AG10803 (cell line): ENCODE data around the gene SCN10A.

ENCODE experiments used
- DNase-seq: peaks from one replicate; pipeline ENCODE4 v3.0.0; 2010; ENCODE audit warnings: low read depth
- H3K4me3 ChIP-seq: 2 replicates; pipeline ENCODE4 v1.5.1; 2011; ENCODE audit warnings: mild to moderate bottlenecking, low read length, control low read depth
- TF ChIP-seq, protein P1 (sequence below): conservative IDR thresholded peaks from 2 replicates; pipeline ENCODE4 v1.5.1; 2011; ENCODE audit warnings: mild to moderate bottlenecking, low read length, control low read depth, inconsistent platforms

Gene SCN10A

DNA sequence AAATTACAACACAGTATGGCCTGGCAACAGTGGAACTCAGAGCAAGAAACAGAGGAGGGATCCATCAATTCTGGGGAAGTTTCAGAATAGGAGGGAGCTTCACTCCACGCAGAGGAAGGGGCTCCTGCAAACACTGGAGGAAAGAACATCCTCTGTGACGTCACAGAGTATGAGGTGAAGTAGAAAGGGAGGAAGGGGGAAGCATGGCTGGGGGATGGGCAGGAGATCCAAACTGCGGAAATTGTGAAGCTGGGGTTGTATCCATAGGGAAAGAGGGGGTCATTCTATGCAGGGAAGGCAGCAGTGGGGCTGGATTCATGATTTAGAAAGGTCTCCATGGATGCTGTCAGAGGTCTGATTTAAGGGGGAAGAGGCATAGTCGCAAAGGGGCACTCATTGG, 8.3 kb upstream of the SCN10A start:
- TF ChIP-seq, protein P1, sequence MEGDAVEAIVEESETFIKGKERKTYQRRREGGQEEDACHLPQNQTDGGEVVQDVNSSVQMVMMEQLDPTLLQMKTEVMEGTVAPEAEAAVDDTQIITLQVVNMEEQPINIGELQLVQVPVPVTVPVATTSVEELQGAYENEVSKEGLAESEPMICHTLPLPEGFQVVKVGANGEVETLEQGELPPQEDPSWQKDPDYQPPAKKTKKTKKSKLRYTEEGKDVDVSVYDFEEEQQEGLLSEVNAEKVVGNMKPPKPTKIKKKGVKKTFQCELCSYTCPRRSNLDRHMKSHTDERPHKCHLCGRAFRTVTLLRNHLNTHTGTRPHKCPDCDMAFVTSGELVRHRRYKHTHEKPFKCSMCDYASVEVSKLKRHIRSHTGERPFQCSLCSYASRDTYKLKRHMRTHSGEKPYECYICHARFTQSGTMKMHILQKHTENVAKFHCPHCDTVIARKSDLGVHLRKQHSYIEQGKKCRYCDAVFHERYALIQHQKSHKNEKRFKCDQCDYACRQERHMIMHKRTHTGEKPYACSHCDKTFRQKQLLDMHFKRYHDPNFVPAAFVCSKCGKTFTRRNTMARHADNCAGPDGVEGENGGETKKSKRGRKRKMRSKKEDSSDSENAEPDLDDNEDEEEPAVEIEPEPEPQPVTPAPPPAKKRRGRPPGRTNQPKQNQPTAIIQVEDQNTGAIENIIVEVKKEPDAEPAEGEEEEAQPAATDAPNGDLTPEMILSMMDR, result no peak
- no peak overlapping the region for H3K4me3 ChIP-seq
- DNase-seq, result no peak

DNA sequence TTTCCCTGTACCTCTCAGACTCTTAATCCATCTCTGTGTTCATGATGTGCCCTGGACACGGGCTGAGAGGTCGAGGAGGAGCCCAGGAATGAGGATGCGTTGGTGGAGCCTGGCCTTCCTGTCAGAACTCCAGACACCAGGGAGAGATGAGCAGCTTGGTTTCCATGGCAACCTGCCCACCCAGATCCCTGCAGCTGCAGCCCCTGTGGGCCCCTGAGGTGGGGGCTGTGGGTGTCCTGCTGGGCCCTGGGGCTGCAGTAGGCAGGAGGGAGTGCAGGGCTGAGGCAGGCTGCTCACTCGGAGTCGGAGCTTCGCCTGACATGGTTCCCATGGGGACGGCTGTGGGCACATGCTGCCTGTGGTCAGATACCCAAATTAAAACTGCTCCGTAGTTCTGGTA, 7.7 kb upstream of the SCN10A start:
- TF ChIP-seq, protein P1, result no peak
- no peak for DNase-seq
- H3K4me3 ChIP-seq, result no peak overlapping the region

DNA sequence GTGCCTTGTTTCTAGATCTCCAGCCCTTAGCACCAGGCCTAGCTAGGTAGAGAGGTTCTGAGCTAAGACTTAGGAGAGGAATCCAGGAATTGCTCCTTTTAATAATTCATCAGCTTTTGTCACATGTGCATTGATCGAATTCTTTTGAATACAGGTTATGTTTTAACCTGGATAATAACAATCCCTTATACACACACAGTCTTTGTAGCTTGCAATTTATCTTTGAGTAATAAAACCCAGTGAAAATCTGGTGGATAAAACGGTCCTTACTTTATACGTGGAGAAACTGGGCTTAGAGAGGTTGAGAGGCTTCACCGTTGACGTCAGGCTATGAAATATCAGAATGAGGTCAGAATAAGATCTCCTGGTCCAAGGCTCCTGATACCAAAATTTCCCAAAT, 7.2 kb upstream of the SCN10A start:
- TF ChIP-seq, protein P1, result no peak
- DNase-seq, result no peak
- no peak overlapping the region for H3K4me3 ChIP-seq

DNA sequence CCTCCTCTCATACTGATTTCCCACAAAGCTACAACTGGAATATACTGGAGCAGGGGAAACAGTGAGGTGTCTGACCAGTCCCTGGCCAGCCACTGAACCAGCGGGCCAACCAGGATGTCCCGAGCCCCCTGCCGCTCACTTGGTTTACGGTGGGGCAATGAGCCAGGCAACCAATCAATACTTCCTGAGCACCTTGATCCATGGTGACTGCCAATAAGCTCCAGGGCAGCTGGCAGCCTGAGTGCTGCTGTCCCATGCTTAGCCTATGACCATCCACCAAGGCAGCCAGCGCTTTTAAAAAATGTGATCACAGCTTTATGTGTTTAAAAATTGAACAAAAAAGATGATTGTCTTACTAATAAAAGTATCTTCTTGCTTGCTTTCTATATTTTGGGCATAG, 4.2 kb downstream of the SCN10A start:
- no peak overlapping the region for H3K4me3 ChIP-seq
- no peak for DNase-seq
- TF ChIP-seq, protein P1, result no peak

DNA sequence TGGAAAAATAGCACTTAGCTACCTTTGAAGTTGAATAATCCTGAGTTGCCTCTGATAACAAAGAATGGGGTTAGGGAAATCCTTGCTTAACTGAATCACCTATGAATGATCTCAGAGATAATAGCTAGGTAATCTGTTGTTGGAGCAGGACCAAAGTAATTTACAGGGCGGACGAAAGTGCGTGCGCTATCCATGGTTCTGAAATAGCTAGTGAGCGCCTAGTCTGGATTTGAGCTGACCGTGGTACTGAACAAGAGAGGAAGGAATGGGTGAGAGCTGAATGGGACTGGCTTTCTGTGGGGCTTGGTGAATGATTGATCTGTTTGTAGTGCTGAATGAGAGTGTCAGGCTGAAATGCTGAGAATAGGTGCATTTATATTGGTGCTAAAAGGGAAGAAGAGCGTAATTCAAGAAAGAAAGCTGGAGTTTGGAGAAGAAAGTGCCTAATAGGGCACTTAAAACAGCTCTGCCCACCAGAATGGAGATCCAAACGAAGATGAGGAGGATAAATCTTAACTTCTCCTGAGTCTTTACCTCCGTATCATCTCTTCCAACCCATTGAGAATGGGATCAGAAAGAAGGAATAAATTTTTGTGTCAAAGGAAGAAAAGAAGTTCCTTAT, 10.1 kb downstream of the SCN10A start:
- peak; percentile 55 for DNase-seq
- TF ChIP-seq, protein P1, result no peak
- no peak overlapping the region for H3K4me3 ChIP-seq

DNA sequence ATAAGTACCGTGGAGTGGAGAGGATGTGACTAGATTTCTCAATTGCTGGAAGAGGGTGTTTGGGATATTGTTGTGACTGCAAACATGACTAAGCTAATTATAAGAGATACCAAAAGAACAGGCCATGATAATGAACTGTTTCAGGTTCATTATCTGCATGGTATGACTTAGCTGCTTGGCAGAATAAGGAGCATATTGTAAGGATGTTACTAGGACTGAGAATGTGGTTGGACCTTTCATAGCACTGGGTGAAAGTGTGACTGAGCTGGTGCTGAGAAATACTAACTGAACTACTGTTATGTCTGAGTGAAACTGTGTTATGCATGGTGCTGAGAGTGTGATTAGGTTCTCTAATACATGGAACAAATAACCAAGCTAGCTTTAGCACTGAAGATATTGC, 11.0 kb downstream of the SCN10A start:
- TF ChIP-seq, protein P1, result no peak
- DNase-seq, result no peak
- no peak overlapping the region for H3K4me3 ChIP-seq

DNA sequence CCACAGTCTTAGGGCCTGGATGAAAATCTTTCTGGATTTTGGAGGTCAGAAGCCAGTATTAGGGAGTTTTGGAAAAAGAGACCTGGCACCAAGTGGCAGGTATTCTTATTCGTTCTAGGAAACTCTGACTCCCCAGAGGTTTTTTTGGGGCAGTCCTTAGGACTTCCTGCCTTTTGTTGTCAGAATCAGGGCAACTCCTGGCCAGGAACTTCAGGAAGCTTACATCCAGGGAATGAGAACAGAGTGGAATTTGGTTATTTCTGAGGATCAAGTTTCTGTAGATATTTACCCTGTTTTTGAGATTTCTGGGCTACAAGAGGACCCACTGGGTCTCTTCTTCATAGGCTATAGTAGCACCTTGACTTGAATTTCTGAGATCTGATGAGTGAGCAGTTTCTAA, 15.5 kb downstream of the SCN10A start:
- TF ChIP-seq, protein P1, result no peak
- H3K4me3 ChIP-seq, result no peak overlapping the region
- no peak for DNase-seq
